Adrenal gland (tissue), 5 donors: ENCODE results near the gene LRRK1.

Experiments
- CTCF ChIP-seq, 6 experiments: fragments of 450-650 bp in 4 of 6; fragments of 200-600 bp in 2 of 6; sonication (generic) in 1 of 6; IDR thresholded peaks; 1 replicate in 5 of 6; 2 replicates in 1 of 6; pipeline versions ENCODE4 v1.5.1 to v1.8.0; 2016 to 2021; ENCODE audit warnings: antibody characterized with exemption in 6 of 6, mild to moderate bottlenecking in 2 of 6, moderate library complexity in 1 of 6
- POLR2A ChIP-seq, 2 donors: fragments of 450-650 bp; IDR thresholded peaks; one replicate each; pipeline ENCODE4 v1.6.1; 2017; ENCODE audit warnings: antibody characterized with exemption in 2 of 2, mild to moderate bottlenecking in 2 of 2, moderate library complexity in 1 of 2
- donor health status: DM: no; HTN: no; CAD: no.

GRCh38 chr15:101118615-101119014 lies 199.5 kb downstream of the LRRK1 start:
- TF ChIP-seq POLR2A (IDR thresholded peaks at IDR 0.05) (no peak), CTCF (IDR thresholded peaks at IDR 0.05) (no peak)
